Measurements from ENCODE around the gene FSD1.
A peak's percentile ranks its signal among the peaks of the same experiment; 100 is the strongest.
"Not testable (repeated sequence)": the region's sequence is repeated elsewhere in the genome, so short reads cannot be mapped to it uniquely, and the experiment has no call there.

Gene FSD1

GRCh38 chr19:4347521-4347920 is 43.1 kb downstream of the FSD1 start:
- no peak for DNase-seq

- DNase-seq, result not testable (repeated sequence)
Observed at GRCh38 chr19:4349225-4349624, 44.8 kb downstream of the FSD1 start.

DNA sequence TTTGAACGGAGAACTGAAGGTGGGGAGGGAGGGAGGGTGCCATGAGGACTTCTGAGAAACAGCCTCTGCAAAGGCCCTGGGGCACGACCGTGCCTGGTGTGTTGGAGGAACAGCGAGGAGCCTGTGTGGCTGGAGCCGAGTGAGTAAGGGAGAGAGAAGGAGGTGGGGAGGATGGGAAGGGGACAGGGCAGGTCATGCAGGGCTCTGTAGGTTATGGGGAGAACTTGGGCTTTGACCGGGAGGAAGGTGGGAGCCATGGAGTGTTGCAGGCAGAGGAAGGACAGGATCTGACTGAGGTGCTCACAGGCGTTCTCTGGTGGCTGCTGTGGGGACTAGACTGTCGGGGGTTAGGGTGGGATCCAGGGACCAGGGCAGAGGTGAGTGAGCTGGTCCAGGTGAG is 45.7 kb downstream of the FSD1 start:
- DNase-seq, result no peak

DNA sequence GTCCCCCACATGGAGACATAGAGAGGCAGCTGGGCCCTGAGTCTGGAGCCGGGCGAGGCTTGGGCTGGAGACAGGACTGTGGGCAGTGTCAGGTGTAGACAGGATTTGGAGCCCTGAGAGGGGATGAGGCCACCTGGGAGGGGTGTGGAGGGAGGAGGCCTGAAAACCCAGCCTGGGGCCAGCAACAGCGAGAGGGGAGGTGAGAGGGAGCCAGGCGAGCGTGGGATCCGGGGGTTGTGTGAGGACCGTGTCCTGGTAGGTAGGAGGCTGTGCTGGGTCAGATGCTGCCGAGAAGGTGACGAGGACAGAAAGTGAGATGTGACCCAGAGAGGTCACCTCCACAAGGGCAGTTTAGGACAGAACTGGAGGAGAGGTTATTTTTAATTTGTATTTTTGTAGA is 46.3 kb downstream of the FSD1 start:
- DNase-seq, result no peak

- DNase-seq, result peak; percentile 42
Observed at GRCh38 chr19:4352701-4353121, 48.3 kb downstream of the FSD1 start.

DNA sequence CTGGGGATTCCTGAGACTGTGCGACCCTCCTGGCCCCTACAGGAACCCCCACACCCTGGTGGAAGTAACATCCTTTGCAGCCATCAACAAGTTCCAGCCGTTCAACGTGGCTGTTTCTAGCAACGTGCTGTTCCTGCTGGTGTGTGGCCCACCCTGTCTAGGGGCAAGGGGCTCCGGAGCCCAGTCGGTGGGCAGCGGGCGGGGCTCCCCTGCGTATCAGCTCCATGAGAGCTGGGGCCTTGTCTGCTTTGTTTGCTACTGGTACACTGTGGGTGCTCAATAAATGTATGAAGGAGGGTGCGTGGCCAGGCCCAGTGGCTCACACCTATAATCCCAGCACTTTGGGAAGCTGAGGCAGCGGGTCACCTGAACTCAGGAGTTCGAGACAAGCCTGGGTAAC is 49.9 kb downstream of the FSD1 start:
- no peak for DNase-seq

- DNase-seq, result no peak
Observed at GRCh38 chr19:4354897-4355296, 50.5 kb downstream of the FSD1 start.

DNA sequence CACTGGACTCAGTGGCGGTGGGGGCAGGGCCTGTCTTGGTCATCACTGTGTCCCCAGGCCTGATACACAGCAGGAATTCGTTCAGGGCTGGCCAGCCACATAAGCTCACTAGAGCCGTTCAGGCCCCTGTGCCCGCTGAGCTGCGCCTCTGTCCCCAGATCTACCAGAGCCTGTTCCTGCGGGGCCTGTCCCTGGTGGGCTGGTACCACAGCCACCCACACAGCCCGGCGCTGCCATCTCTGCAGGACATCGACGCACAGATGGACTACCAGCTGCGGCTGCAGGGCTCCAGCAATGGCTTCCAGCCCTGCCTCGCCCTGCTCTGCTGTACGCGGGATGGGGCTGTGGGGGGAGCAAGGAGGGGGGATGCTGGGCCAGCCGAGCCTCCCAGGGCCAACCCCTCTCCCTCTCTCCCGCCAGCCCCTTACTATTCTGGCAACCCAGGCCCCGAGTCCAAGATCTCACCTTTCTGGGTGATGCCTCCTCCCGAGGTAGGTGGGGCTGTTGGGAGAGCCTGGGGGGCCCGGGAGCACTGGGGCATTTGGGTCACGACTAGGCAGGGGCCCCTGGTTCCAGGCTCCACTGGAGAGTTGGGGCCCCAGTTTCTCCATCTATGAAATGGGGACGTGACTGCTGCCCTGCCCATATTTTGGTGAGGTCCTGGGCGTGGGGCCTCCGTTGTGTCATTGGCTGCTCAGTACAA is 52.8 kb downstream of the FSD1 start:
- DNase-seq, result no peak

DNA sequence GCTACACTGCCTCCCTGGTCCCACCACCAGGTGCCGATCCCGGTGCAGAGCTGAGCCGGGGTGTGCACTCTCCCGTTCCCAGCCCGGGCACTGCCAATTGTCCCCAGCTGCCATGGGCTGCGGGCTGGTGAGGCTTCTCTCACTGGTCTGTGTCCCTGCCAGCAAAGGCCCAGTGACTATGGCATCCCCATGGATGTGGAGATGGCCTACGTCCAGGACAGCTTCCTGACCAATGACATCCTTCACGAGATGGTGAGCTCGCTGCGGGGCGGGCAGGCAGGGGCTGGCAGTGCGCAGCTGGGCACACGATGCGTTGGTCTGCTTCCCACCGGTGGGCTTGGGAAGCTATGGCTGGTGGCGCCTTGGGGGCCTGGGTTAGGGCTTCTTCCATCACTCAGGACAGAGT is 53.5 kb downstream of the FSD1 start:
- DNase-seq, result no peak

DNA sequence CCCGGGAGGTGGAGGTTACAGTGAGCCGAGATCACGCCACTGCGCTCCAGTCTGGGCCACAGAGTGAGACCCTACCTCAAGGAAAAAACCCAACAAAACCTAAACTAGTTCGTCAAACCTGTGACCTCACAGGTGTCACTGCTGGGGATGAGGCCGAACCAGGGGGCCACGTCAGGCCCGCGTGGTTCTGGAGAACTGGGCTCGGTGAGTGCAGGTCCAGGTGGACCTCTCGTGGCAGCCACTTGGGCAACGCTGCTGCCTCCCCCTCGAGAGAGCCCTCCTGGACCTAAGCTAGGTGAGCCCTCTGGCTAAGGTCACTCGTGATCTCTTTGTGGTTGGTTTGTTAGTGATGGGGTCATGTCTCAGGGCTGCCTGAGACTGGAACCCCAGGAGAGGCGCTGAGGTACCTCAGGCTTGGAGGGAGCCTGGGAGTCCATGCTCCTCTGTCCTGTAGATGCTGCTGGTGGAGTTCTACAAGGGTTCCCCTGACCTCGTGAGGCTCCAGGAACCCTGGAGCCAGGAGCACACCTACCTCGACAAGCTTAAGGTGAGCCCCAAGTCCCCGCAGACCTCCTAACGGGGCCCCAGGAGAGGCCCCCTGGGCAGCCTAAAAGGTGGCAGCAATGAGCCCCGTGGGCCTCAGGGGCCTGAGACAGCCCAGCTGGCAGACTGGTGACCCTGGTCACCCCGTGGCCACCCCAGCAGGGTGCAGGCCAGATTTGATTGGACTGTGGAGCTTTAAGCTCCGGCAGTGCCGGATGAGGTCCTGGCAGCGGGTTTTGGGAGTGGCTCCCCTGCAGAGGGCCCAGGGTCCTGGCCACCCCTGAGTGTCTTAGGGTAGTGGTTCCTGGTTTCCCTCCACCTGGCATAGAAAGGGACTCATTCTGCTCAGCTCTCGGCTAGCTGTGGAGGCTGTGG is 54.6 kb downstream of the FSD1 start:
- DNase-seq, result no peak

DNA sequence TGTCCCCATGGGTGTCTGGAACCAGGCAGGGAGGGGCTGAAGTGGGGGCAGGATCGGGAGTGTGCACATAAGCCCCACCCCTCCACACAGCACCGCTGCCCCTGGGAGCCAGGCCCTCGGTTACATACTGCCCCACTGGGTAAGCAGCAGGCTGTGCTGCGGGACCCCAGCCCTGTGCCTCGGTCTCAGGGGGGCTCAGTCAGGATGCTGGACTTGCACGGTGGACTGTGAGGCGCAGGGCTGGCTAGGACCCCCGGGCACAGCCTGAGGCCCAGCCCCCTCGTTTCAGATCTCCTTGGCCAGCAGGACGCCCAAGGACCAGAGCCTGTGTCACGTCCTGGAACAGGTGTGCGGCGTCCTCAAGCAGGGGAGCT is 55.2 kb downstream of the FSD1 start:
- no peak for DNase-seq

GRCh38 chr19:4360081-4360569 is 55.7 kb downstream of the FSD1 start:
- DNase-seq, result no peak

GRCh38 chr19:4360641-4361151 is 56.3 kb downstream of the FSD1 start:
- no peak for DNase-seq

- no peak for DNase-seq
Observed at GRCh38 chr19:4361152-4362046, 57.0 kb downstream of the FSD1 start.

- DNase-seq, result no peak
Observed at GRCh38 chr19:4362101-4362828, 57.9 kb downstream of the FSD1 start.

DNA sequence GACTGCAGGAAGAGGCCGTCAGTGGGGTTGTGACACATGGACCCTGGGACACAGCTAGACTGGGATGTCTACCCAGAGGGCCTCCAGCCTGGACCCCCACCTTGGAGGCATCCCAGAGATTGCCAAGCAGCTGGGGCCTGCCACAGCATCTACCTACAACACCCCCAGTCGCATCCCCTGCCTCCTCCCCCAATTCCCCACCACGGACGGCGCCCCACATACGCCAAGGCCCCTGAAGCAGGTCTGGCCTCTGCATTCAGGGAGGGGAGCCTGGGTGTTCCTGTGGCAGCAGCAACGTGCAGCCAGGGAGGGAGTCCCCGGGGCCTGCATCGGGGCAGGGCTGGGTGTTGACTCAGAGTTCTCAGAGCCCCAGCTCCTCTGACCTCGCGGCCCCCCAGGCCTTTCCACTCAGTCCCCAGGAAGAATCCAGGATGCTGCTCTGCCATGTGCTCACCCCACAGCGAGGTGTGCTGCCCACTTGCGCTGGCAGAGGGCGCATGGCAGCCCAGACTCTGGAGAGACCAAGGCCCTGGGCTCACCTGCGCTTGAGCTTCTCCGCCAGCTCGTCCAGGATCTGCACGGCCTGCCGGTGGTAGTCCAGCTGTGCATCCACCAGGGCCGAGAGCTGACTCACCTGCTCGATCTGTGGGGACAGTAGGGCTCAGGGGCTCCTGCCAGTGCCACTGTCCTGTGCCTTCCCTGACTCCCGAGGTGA is 58.6 kb downstream of the FSD1 start:
- no peak for DNase-seq

- DNase-seq, result no peak
Observed at GRCh38 chr19:4363571-4364304, 59.3 kb downstream of the FSD1 start.

- no peak for DNase-seq
Observed at GRCh38 chr19:4365341-4365740, 60.9 kb downstream of the FSD1 start.

GRCh38 chr19:4365791-4366665 is 61.6 kb downstream of the FSD1 start:
- no peak for DNase-seq
